SU-DHL-6 (cell line): ENCODE data around the gene SH3RF3.

Experiments
- H2AFZ ChIP-seq: fragments of 200-600 bp; sonication (generic); 2 replicates; pipeline ENCODE4 v1.6.1; 2014; ENCODE audit warnings: low read depth, mild to moderate bottlenecking, moderate library complexity, mixed read lengths, antibody characterized with exemption, low read length; ENCODE audit not compliant: severe bottlenecking
- H3F3A ChIP-seq: fragments of 200-600 bp; shearing (Covaris generic); 2 replicates; pipeline ENCODE4 v1.6.0; 2016; ENCODE audit warnings: antibody characterized with exemption, mild to moderate bottlenecking; ENCODE audit not compliant: insufficient read depth
- H3K27ac ChIP-seq: fragments of 200-600 bp; sonication (generic); 2 replicates; pipeline ENCODE4 v1.5.1; 2016; ENCODE audit warnings: low read depth, mild to moderate bottlenecking, low read length, moderate library complexity, mixed read lengths
- H3K27me3 ChIP-seq: fragments of 200-600 bp; sonication (generic), shearing (Covaris generic); 2 replicates; pipeline ENCODE4 v1.6.0; 2014; ENCODE audit warnings: mild to moderate bottlenecking, low read length
- H3K36me3 ChIP-seq: fragments of 200-600 bp; sonication (generic); 2 replicates; pipeline ENCODE4 v1.6.1; 2014; ENCODE audit warnings: mild to moderate bottlenecking, low read length, mixed read lengths
- H3K4me2 ChIP-seq: fragments of 300-600, 200-600 bp; shearing (Covaris generic), sonication (generic); 2 replicates; pipeline ENCODE4 v1.6.0; 2014; ENCODE audit warnings: low read length, low read depth, mild to moderate bottlenecking; ENCODE audit not compliant: poor library complexity, severe bottlenecking
- H3K4me3 ChIP-seq: fragments of 200-600 bp; sonication (generic); 2 replicates; pipeline ENCODE4 v1.5.1; 2014; ENCODE audit warnings: antibody characterized with exemption, low read length, mild to moderate bottlenecking, mixed read lengths; ENCODE audit not compliant: insufficient read depth, poor library complexity, severe bottlenecking
- H3K79me2 ChIP-seq: fragments of 200-600 bp; sonication (generic); 2 replicates; pipeline ENCODE4 v1.6.1; 2014; ENCODE audit warnings: mild to moderate bottlenecking, low read length, moderate library complexity; ENCODE audit not compliant: insufficient read depth
- H3K9ac ChIP-seq: fragments of 200-600 bp; sonication (generic); 2 replicates; pipeline ENCODE4 v1.7.0; 2014; ENCODE audit warnings: mild to moderate bottlenecking, low read length
- H3K9me2 ChIP-seq: fragments of 200-600 bp; sonication (generic); replicated peaks from 2 replicates; pipeline ENCODE4 v1.6.1; 2014; ENCODE audit warnings: low read length; ENCODE audit not compliant: insufficient read depth
- H3K9me3 ChIP-seq: fragments of 200-600 bp; sonication (generic); 2 replicates; pipeline ENCODE4 v1.6.1; 2014; ENCODE audit warnings: low read length, mixed read lengths; ENCODE audit not compliant: insufficient read depth
- H4K20me1 ChIP-seq: fragments of 200-600 bp; sonication (generic); 2 replicates; pipeline ENCODE4 v1.6.1; 2014; ENCODE audit warnings: low read depth, mild to moderate bottlenecking, antibody characterized with exemption, low read length, moderate library complexity, mixed read lengths
- CTCF ChIP-seq: fragments of 200-600 bp; sonication (generic); IDR thresholded peaks from one replicate; pipeline ENCODE4 v1.5.1; 2017; ENCODE audit warnings: antibody characterized with exemption, mild to moderate bottlenecking, low read length, moderate library complexity; ENCODE audit not compliant: insufficient read depth, poor library complexity, severe bottlenecking
- EZH2phosphoT487 ChIP-seq: fragments of 200-600 bp; sonication (generic), shearing (Covaris generic); conservative IDR thresholded peaks from 2 replicates; pipeline ENCODE4 v1.6.1; 2018; ENCODE audit warnings: mild to moderate bottlenecking, antibody characterized with exemption, low read length, moderate library complexity, mixed read lengths

SH3RF3 gene

GRCh38 chr2:109282865-109283264, 153.9 kb downstream of the SH3RF3 start:
- H3K9ac ChIP-seq = no peak overlapping the region
- H3K4me3 ChIP-seq = no peak overlapping the region
- no peak overlapping the region for H2AFZ ChIP-seq
- H3K79me2 ChIP-seq = no peaks in the 10 kb centered on the region
- H3K9me3 ChIP-seq = no peaks in the 10 kb centered on the region
- no peaks in the 10 kb centered on the region for H3K36me3 ChIP-seq
- no peaks in the 10 kb centered on the region for H3F3A ChIP-seq
- no peaks in the 10 kb centered on the region for H3K9me2 ChIP-seq
- TF ChIP-seq CTCF (no peak), EZH2phosphoT487 (no peak)
- no peak overlapping the region for H3K27ac ChIP-seq
- no peaks in the 10 kb centered on the region for H4K20me1 ChIP-seq
- no peaks in the 10 kb centered on the region for H3K27me3 ChIP-seq
- H3K4me2 ChIP-seq = no peak overlapping the region

- Histone ChIP-seq H3K4me2 (no peak overlapping the region), H3K9me2 (no peaks in the 10 kb centered on the region), H2AFZ (no peak overlapping the region), H3K79me2 (no peaks in the 10 kb centered on the region), H4K20me1 (no peaks in the 10 kb centered on the region), H3K27me3 (no peaks in the 10 kb centered on the region), H3K36me3 (no peaks in the 10 kb centered on the region), H3K27ac (no peak overlapping the region), H3K9ac (no peak overlapping the region), H3F3A (no peaks in the 10 kb centered on the region), H3K4me3 (no peak overlapping the region), H3K9me3 (no peaks in the 10 kb centered on the region)
- TF ChIP-seq EZH2phosphoT487 (no peak), CTCF (no peak)
Observed at GRCh38 chr2:109284826-109285225, 155.8 kb downstream of the SH3RF3 start.

GRCh38 chr2:109285244-109285651, 156.2 kb downstream of the SH3RF3 start:
- Histone ChIP-seq H3K36me3 (no peaks in the 10 kb centered on the region), H4K20me1 (no peaks in the 10 kb centered on the region), H3K9ac (no peak overlapping the region), H3K27ac (no peak overlapping the region), H3K9me3 (no peaks in the 10 kb centered on the region), H3K9me2 (no peaks in the 10 kb centered on the region), H2AFZ (no peak overlapping the region), H3K27me3 (no peaks in the 10 kb centered on the region), H3F3A (no peaks in the 10 kb centered on the region), H3K79me2 (no peaks in the 10 kb centered on the region), H3K4me3 (no peak overlapping the region), H3K4me2 (no peak overlapping the region)
- TF ChIP-seq CTCF (no peak), EZH2phosphoT487 (no peak)
